Peyer's patch (tissue), 4 donors: ENCODE measurements around the gene MTHFS.

Experiments
- CTCF ChIP-seq, 6 experiments: fragments of 450-650 bp in 4 of 6; fragments of 200-600 bp in 2 of 6; sonication (generic) in 1 of 6; IDR thresholded peaks; one replicate each; pipeline ENCODE4 v1.5.1; 2017 to 2019; ENCODE audit warnings: antibody characterized with exemption in 6 of 6, mild to moderate bottlenecking in 3 of 6, moderate library complexity in 1 of 6
- POLR2A ChIP-seq, 2 donors: fragments of 450-650 bp; IDR thresholded peaks; one replicate each; pipeline ENCODE4 v1.5.1; 2017; ENCODE audit warnings: antibody characterized with exemption in 2 of 2, mild to moderate bottlenecking in 2 of 2, moderate library complexity in 2 of 2

- TF ChIP-seq CTCF (IDR thresholded peaks at IDR 0.05): no peak
- no peak for TF ChIP-seq POLR2A (IDR thresholded peaks at IDR 0.05)
These were observed 17.9 kb upstream of the MTHFS start for GRCh38 chr15:79914728-79915127.
